ENCODE data around the gene ASZ1.
"Not testable (repeated sequence)": the region's sequence is repeated elsewhere in the genome, so short reads cannot be mapped to it uniquely, and the experiment has no call there.

DNA sequence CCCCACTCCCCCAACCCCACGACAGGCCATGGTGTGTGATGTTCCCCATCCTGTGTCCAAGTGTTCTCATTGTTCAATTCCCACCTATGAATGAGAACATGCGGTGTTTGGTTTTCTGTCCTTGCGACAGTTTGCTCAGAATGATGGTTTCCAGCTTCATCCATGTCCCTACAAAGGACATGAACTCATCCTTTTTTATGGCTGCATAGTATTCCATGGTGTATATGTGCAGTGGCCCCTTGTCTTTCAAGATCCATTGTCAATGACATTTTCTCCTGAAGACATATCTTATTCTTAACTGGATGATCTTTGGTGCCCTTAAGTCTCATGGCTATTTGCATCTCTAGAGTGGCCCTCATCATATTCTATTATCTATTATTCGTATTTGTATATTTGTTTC, 33.5 kb upstream of the ASZ1 start:
- TF ChIP-seq CTCF (IDR thresholded peaks at IDR 0.05; ENCODE audit: insufficient read depth, low read length, poor library complexity, severe bottlenecking); EZH2phosphoT487 (conservative IDR thresholded peaks at IDR 0.05; ENCODE audit: low read length): not testable (repeated sequence)
